GM04503 (cell line): ENCODE data around the gene RUFY3.
A peak's percentile ranks its signal among the peaks of the same experiment; 100 is the strongest.
"Not testable (repeated sequence)": the region's sequence is repeated elsewhere in the genome, so short reads cannot be mapped to it uniquely, and the experiment has no call there.

Experiments used
- DNase-seq: peaks from one replicate; pipeline ENCODE4 v3.0.0-alpha.2; 2012; ENCODE audit warnings: low read depth

RUFY3 gene

GRCh38 chr4:70787496-70787895 lies 65.7 kb downstream of the RUFY3 start:
- DNase-seq = no peak

GRCh38 chr4:70788733-70789132 lies 67.0 kb downstream of the RUFY3 start:
- no peak for DNase-seq

GRCh38 chr4:70793626-70794025 lies 71.9 kb downstream of the RUFY3 start:
- no peak for DNase-seq

DNA sequence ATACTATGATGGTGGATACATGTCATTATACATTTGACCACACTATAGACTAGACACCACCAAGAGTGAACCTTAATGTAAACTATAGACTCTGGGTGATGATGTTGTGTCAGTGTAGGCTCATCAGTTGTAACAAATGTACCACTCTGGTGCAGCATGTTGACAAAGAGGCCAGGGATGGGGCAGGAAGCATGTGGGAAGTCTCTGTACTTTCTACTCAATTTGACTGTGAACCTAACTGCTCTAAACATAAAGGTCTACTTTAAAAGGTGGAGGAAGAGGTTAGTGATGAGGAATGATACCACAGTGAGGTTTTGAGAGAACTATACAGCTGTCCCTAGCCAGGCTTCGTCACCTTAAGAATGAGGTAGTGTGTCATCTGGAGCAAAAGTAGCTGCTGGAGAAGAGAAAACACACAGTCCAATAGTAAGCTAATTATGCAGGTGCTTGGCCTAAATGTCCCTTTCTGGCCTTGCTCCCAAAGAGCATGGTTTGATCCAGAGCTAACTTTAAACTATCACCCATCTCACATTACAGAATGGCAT lies 79.6 kb downstream of the RUFY3 start:
- no peak for DNase-seq

- DNase-seq = no peak
Measured at GRCh38 chr4:70802928-70803580, 81.3 kb downstream of the RUFY3 start.

DNA sequence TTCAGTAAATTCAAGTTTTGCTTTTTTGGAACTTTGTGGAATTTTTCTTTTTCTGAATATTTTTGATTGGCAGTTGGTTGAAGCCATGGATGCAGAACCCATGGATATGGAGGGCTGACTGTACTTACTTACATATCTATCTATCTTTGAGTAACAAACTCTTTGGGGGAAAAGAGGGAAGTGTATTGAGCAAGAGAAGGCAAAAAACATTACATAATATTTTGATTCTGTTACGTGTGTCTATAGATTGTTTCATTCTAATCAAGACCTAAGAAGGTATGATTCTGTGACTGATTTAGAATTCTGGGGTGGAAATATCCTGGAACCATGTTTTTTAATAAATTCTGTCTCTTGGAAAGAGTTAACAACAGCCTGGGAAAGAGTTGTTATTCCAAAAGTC lies 86.4 kb downstream of the RUFY3 start:
- DNase-seq = no peak

DNA sequence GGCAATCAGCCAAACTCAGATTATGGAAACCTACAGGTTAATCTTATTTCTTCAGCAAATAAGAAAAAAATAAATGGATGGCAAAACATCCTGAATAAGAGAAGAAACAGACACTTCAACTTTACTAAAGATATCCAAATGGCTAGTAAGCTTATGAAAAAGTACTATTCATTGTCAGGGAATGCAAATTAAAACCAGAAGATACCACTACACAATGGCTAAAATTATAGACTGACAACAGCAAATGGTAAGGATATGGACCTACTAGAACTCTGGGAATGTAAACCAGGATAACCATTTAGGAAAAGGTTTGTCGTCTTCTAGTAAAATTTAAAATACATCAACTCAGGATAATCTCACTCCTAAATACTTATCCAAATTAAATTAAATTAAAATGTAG lies 93.6 kb downstream of the RUFY3 start:
- peak; percentile 13 for DNase-seq

DNA sequence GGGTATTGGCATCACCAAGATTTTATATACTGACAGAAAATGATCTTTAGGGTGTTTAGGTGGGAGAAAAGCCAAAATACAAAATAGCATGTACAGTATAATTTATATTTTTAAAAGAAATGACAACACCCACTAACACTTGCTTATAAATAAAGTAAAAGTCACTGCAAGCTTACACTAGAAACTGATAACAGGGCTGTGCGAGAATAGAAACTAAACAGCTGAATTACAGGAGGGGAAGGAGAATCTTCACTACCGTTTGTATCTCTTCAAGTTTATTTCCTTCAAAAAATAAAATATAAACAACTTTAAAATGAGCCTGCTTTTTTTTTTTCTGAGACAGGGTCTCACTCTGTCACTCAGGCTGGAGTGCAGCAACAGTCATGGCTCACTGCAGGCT lies 95.1 kb downstream of the RUFY3 start:
- DNase-seq = no peak

DNA sequence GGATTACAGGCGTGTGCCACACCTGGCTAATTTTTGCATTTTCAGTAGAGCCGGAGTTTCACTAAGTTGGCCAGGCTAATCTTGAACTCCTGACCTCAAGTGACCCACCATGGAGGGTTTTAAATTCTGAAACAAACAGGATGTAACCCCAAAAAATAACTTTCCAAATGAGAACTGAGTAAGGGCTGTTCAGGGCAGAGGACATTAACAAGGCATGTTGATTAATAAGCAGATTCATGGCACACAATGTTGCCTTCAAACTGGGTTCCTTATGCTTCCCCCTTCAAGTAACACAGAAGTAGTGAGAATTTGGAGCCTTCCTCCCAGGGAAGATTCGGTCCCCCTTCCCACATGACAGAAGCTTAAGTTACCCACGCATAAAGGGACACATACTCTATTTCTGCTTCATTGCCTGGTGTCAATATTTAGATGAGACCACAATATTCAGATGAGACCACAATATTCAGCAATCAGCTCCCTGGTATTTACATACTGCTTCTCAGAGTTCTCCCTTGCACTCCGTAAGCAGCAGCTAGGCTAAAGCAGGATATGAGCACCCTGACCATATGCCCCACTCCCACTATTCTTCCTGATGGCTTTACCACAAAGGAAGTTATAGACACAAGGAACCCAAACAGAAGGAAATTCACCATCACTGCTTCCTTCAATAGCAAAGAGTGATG lies 96.5 kb downstream of the RUFY3 start:
- DNase-seq = no peak

DNA sequence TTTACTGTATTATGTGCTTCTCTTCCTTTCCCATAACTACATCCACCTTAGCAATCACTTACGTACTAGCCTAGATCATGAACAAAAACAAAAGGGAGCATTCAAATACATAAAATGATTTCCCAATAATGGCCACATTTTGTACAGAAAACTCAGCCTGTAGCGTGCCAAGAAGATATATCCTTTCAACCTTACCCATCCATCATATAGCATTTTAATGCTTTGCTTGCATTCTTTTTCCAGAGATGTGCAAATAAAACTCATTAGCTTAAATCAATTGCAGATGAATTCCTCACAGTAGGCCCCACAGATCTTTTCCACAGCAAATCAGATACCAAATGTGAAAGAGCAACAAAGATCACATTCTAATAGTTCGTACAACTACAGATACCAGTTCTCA lies 97.2 kb downstream of the RUFY3 start:
- DNase-seq = peak; percentile 7

GRCh38 chr4:70829015-70829414 lies 107.3 kb downstream of the RUFY3 start:
- no peak for DNase-seq

GRCh38 chr4:70829492-70829891 lies 107.7 kb downstream of the RUFY3 start:
- no peak for DNase-seq

DNA sequence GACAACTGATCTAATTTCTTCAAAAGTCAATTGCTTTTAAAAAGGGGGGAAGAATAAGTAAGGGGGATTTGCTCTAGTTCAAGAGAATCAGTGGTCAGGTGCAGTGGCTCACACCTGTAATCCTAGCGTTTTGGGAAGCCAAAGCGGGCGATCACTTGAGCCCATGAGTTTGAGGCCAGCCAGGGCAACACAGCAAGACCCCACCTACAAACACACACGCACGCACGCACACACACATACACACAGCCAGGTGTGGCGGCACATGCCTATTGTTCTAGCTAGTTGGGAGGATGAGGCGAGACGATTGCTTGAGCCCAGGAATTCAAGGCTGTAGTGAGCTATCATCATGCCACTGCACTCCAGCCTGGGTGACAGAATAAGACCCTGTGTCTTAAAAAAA lies 108.3 kb downstream of the RUFY3 start:
- DNase-seq = no peak

DNA sequence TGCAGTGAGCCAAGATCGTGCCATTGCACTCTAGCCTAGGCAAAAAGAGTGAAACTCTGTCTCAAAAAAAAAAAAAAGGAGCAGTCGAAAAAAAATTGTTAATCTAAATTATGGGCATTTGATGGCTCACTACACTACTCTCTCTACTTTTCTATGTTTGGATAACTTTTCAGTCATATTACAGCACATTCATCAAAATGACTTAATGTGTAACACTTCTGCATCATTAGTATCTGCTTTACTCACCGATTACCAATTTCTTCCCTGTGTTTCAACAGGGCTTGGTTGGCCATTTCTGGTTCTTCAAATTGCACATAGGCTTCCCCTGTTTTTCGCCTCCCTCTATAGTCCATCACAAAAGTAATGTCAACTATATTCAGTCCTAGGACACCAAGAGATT lies 109.5 kb downstream of the RUFY3 start:
- no peak for DNase-seq

DNA sequence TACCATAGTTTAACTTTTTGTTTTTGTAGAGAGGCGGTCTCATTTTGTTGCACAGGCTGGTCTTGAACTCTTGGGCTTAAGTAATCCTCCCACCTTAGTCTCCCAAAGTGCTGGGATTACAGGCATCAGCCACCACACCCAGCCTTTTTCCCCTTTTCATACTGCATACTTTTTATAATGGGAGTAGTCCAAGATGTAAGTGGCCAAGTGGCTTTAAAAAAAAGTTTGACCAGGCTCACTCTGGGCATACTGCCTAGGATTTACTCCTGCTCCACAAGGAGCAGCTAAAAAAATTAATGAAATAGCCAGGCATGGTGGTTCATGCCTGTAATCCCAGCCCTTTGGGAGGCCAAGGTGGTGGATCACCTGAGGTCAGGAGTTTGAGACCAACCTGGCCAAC lies 111.9 kb downstream of the RUFY3 start:
- DNase-seq = peak; percentile 14

DNA sequence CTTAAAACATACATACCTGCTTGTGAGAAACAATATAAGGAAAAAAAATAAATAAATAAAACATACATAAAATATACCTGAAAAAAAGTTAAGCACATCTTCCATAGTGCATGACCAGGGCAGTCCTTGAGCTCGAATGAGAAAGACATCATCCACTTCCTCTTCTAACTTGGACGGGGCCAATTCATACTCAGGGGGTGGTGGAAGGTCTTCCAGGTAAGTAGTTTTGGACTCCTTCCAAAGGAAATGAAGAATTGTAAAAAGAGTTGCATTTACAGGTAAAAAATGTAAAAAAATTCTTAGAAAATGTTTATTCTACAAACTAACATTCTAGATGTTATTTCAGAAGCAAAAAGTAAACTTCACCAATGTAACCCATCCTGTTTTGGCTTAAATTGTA lies 114.3 kb downstream of the RUFY3 start:
- DNase-seq = no peak

- no peak for DNase-seq
Measured at GRCh38 chr4:70838204-70838603, 116.4 kb downstream of the RUFY3 start.

- DNase-seq = peak; percentile 13
Measured at GRCh38 chr4:70838666-70839588, 117.2 kb downstream of the RUFY3 start.

DNA sequence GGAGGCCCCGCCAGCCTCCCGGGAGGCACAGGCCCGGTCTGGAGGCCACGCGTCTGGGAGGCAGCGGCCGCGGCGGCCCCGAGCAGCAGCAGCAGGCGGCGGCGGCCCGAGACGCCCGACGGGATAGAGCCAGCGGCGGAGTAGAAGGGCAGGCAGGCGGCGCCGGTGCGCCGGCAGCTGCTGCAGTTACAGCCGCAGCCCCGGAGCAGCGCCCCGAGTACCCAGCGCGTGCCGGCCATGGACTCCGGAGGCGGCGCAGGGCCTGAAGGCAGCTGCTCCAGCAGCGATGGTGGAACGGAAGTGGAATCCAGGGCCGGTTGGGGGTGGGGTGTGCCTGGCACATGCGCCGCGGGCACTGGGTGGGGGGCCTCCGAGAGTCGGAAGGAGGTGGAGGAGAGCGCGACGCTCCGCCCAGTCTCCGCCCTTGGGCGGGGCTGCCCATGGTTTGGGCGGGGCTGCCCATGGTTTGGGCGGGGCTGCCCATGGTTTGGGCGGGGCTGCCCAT lies 117.9 kb downstream of the RUFY3 start, which contains the start of gene GRSF1:
Gene GRSF1 (minus strand): TSS at position 302 of the 505 bp plus-strand sequence. CDS start 63 bp downstream, at position 239.
- peak; percentile 44 for DNase-seq

DNA sequence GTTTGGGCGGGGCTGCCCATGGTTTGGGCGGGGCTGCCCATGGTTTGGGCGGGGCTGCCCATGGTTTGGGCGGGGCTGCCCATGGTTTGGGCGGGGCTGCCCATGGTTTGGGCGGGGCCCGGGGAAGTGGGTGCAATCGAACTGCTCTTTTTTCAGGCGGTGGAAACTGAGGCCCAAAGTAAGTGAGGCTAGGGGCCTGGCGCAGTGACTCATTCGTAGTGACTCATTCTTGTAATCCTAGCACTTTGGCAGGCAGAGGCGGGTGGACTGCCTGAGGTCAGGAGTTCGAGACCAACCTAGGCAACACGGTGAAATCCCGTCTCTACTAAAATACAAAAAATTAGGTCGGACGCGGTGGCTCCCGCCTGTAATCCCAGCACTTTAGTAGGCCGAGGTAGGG lies 118.4 kb downstream of the RUFY3 start:
- DNase-seq = not testable (repeated sequence)

- DNase-seq = not testable (repeated sequence)
Measured at GRCh38 chr4:70840631-70841030, 118.9 kb downstream of the RUFY3 start.

DNA sequence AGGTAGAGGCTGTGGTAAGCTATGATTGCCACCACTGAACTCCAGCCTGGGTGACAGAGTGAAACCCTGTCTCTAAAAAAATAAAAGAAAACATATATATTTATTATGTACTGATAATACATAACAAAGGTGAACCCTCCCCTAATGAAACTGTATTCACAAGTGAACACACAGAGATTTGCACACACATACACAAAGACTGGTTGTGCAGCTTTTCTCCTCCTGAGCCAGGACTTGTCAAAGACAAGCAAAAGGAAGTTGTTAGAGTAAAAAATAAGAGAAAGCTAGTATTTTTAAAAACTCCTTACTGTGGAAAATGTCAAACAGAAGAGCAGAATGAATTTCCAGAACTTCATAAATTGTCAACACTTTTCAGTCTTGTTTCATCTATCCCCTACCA lies 119.4 kb downstream of the RUFY3 start:
- no peak for DNase-seq
